Activated T-cell treated with anti-CD3 and anti-CD28 coated beads, Interleukin-2, amount 50 U/mL, for 4 hours (primary cell): Measurements from ENCODE around the gene TMEM219. TPM values are rescaled to one million over a fixed set of nuclear protein-coding genes. Genes with fewer than 3 reads are reported as not detected.

Source experiments
- ATAC-seq, 2 donors: fragments of 200-7000 bp; cut with Tn5 transposase; one replicate each; pipeline ENCODE4 v1.10.0; 2021
- DNase-seq: peaks from one replicate; pipeline ENCODE4 v3.0.0-alpha.2; 2020
- H3K27me3 Mint-ChIP-seq: one replicate; pipeline ENCODE4 v1.8.0; 2021; ENCODE audit warnings: low read depth, mixed read lengths
- H3K36me3 Mint-ChIP-seq: one replicate; pipeline ENCODE4 v1.8.0; 2022; ENCODE audit warnings: mixed read lengths; ENCODE audit not compliant: insufficient read depth
- H3K4me1 Mint-ChIP-seq: one replicate; pipeline ENCODE4 v1.8.0; 2021; ENCODE audit warnings: low read depth, mixed read lengths
- H3K4me3 Mint-ChIP-seq: one replicate; pipeline ENCODE4 v1.8.0; 2021; ENCODE audit warnings: mild to moderate bottlenecking, moderate library complexity, mixed read lengths
- H3K9me3 Mint-ChIP-seq: one replicate; pipeline ENCODE4 v1.8.0; 2021; ENCODE audit warnings: mixed read lengths
- total RNA-seq, 3 donors: library from RNA; stranded (reverse); gene quantifications; one replicate each; pipeline ENCODE4 v1.2.1, GENCODE V29; 2021

Gene TMEM219
- total RNA-seq, 3 donors from 2014 or later: 19.3 to 30.8 (median 27.7) TPM

DNA sequence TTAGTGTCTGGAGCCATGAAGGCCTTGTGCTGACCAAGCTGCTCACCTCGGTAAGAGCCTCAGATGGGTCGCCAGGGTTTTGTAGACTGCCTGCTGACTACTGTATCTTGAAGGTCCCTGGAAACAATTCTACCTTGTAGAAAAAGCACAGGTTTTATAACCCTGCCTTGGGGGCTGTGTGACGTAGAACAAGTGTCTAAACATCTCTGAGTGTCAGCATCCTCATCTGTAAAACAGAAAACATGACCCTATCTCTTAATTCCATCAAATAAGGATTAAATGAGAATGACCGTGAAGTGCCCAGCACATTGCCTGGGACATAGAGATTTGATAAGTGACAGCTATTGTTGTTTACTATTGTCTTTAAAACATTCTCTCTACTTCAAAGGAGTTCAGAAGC is 6.3 kb downstream of the TMEM219 start:
- peaks cover 10% of the 10 kb centered on the region for H3K36me3 Mint-ChIP-seq
- ATAC-seq (no peak), DNase-seq (no peak)
- H3K9me3 Mint-ChIP-seq: no peaks in the 10 kb centered on the region
- H3K27me3 Mint-ChIP-seq: no peaks in the 10 kb centered on the region
- H3K4me3 Mint-ChIP-seq: no peak overlapping the region
- peaks cover 9% of the 10 kb centered on the region for H3K4me1 Mint-ChIP-seq

DNA sequence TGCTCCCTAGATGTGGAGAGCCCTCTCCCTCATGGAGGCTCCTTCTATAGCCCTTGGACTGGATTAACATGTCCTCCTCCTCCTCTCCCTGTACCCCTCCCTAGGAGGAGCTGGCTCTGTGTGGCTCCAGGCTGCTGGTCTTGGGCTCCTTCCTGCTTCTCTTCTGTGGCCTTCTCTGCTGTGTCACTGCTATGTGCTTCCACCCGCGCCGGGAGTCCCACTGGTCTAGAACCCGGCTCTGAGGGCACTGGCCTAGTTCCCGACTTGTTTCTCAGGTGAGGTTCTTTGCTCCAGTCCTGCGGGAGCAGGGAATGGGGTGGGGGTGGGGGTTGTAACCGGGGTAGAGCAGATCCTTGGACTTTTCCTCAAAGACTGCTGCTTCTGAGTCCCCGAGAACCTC is 9.4 kb downstream of the TMEM219 start:
- ATAC-seq (no peak), DNase-seq (no peak)
- Mint-ChIP-seq H3K9me3 (no peaks in the 10 kb centered on the region), H3K27me3 (no peaks in the 10 kb centered on the region), H3K4me3 (no peak overlapping the region), H3K36me3 (peaks cover 9% of the 10 kb centered on the region), H3K4me1 (peaks cover 25% of the 10 kb centered on the region)

DNA sequence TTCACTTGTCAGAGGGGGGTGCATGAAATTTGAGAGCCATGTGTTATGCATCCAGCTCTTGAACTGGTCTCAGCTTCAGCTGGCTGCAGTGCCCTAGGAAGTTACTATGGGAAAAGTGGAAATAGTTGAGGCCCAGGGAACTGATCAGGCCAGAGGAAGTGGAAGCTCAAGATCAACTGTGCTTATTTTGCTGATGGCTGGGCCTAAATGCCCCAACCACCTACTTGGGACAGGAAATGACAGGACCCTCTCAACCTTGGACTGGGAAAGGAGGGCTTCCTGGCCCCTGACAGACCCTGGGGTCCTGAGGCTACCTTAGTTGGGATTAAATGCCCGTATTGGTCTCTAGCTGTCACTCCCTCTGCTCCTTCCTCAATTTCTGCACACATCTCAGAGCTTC is 10.6 kb downstream of the TMEM219 start:
- no peak for DNase-seq
- Mint-ChIP-seq H3K36me3 (peaks cover 9% of the 10 kb centered on the region), H3K4me1 (peaks cover 32% of the 10 kb centered on the region), H3K27me3 (no peaks in the 10 kb centered on the region), H3K4me3 (peak overlapping the region; percentile 95), H3K9me3 (no peaks in the 10 kb centered on the region)
- ATAC-seq: no peak

DNA sequence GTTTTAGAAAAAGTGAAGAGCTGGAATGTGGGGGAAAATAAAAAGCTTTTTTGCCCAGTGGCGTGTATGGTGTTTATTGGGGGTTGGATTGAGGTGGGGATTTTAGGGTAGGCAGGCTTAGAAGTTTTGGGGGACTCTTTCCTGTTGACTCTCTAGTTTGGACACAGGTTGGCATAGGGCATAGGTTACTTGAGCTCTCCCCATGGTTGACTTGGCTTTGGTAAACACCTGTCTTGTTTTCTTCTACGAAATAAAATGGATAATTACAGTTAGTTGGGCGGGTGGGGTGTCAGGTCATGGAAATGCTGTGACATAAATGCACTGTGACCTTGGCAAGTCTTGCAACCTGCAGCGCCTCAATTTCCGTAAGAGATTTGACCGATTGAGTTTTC is 11.1 kb downstream of the TMEM219 start:
- H3K36me3 Mint-ChIP-seq: peaks cover 9% of the 10 kb centered on the region
- ATAC-seq (no peak), DNase-seq (no peak)
- no peaks in the 10 kb centered on the region for H3K9me3 Mint-ChIP-seq
- no peaks in the 10 kb centered on the region for H3K27me3 Mint-ChIP-seq
- H3K4me1 Mint-ChIP-seq: peaks cover 32% of the 10 kb centered on the region
- H3K4me3 Mint-ChIP-seq: peak overlapping the region; percentile 95

DNA sequence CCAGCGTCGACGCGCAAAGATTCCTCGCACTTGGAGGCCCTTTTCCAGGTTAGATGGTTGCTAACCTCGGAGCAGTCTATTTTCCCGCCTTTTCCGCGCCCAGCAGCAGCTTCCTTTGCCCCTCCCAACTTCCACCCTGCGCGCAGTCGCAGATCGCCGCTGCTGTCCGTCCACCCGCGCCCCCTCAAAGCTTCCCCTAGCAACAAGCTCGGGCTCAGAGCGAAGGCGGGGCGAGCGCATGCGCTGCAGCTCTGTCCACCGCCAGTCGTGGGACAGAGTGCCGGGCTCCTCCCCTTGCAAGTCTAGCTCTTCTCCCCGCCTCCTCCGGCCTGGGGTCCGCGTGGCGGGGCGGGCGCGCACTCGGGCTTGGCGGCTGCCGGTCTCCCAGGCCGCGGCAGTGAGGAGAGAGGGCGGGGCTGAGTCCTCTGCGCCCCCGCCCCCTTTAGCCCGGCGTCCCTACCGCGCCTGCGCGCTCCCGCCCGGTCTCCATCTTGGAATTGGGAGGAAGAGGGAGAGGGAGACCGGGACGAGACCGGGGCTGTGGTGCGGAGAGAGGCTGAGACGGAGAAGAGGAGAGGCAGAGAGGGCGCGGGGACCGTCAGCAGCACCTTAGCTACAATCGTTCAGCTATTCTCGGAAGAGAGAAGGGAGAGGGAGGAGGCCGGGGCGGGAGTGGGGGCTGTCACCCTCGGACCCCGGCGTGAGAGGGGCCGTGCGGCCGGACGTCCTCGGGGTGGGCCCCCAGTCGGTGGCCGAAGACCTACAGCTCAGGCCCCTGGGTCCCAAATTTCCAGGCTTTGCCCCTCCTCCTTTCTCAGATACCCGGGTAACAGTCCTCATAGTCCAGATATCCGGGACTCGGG is 11.7 kb downstream of the TMEM219 start, which contains the start of gene TAOK2:
Gene TAOK2, plus strand, starts transcription at position 485 of the 863 bp plus-strand sequence. CDS start 3,905 bp downstream, outside the sequence.
- ATAC-seq: peak; percentile 99
- H3K27me3 Mint-ChIP-seq: no peaks in the 10 kb centered on the region
- H3K4me3 Mint-ChIP-seq: peak within 1 kb of the TSS; percentile 95
- peaks cover 32% of the 10 kb centered on the region for H3K4me1 Mint-ChIP-seq
- H3K9me3 Mint-ChIP-seq: no peaks in the 10 kb centered on the region
- DNase-seq: peak; percentile 90
- H3K36me3 Mint-ChIP-seq: peaks cover 11% of the 10 kb centered on the region

DNA sequence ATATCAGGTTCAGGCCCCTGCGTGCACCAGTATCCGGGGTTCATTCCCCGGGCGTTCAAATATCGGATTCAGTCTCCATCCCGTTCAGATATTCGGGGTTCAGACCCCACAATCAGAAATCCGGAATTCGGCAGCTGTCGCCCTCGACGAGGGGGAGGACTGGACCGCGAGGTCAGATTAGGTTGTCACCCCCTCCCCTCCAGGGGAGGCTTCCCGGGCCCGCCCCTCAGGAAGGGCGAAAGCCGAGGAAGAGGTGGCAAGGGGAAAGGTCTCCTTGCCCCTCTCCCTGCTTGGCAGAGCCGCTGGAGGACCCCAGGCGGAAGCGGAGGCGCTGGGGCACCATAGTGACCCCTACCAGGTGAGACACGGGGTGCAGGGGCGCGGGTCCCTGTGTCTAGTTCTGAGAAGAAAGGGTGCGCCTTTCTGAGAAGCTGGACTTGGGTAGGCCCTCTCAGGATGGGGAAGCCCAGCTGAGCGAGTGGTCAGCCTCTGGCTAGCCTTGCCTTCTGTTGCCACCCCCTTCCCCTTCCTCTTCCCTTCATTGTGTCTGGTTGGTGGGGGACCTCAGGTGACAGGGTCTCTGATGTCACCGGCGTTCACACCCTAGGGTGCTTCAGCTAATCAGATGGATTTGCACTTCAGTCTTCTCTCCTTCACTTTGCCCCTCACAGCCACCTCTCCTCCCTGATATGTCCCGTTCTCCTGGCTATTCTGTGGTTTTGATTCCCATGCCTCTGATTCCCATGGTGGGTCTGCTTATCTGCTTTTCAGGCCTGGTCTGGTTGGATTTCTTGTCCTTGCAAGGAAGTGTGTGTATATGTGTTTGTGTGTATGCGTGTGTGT is 12.6 kb downstream of the TMEM219 start:
- H3K27me3 Mint-ChIP-seq: no peaks in the 10 kb centered on the region
- H3K9me3 Mint-ChIP-seq: no peaks in the 10 kb centered on the region
- no peak for ATAC-seq
- peaks cover 32% of the 10 kb centered on the region for H3K4me1 Mint-ChIP-seq
- H3K36me3 Mint-ChIP-seq: peaks cover 14% of the 10 kb centered on the region
- peak overlapping the region; percentile 95 for H3K4me3 Mint-ChIP-seq
- no peak for DNase-seq

DNA sequence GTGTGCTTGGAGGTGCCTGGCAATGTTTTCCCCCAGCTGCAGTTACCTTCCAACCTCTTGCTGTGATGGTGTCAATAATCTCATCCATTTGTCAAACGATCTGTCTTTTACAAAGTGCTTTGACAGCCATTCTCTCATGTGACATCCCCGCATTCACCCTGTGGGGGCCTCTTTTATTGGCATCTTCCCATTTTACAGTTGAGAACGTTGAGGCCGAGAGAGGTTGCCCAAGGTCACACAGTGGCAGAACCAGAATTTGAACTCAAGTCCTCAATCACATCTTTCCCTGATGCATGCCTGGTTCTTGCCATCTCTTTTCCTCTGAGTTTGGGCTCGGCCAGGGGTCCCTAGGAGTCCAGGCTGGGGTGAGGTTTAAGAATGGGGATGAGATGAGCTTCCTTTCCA is 13.3 kb downstream of the TMEM219 start:
- Mint-ChIP-seq H3K27me3 (no peaks in the 10 kb centered on the region), H3K4me1 (peaks cover 32% of the 10 kb centered on the region), H3K36me3 (peaks cover 16% of the 10 kb centered on the region), H3K4me3 (peak overlapping the region; percentile 95), H3K9me3 (no peaks in the 10 kb centered on the region)
- ATAC-seq (no peak), DNase-seq (no peak)

DNA sequence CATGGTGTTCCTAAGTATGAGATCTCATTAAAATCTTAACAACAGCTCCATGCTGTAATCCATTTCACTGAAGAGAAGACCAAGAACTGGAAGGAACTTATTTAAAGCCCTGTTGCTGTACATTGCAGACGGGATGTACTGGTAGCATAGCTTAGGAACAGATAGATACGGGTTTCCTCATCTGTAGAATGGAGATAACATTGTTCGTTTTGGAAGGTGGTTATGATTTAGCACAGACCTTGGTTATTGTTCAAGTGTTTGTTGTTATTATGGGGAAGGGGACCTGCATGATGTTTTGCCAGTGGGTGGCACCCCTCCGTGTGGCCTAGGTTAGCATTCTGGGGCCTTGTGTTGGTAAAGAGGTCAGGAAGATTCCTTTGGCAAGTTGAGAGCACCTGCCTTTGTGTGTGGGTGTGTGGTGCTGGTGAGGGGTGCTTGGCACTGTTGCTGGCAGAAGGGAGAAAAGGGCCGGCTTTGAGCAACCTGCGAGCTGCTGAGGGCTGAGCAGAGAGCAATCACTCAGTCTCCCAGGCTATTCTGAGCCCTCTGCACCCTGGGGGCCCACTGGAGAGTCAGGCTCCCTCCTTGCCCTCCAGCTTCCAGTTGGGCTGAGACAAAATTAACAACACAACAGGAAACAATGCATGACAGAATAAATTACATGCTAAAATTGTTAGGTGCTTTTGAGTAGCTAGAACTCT is 14.1 kb downstream of the TMEM219 start:
- peak overlapping the region; percentile 95 for H3K4me3 Mint-ChIP-seq
- no peaks in the 10 kb centered on the region for H3K9me3 Mint-ChIP-seq
- H3K4me1 Mint-ChIP-seq: peaks cover 32% of the 10 kb centered on the region
- no peak for ATAC-seq
- H3K36me3 Mint-ChIP-seq: peaks cover 22% of the 10 kb centered on the region
- no peak for DNase-seq
- H3K27me3 Mint-ChIP-seq: no peaks in the 10 kb centered on the region

DNA sequence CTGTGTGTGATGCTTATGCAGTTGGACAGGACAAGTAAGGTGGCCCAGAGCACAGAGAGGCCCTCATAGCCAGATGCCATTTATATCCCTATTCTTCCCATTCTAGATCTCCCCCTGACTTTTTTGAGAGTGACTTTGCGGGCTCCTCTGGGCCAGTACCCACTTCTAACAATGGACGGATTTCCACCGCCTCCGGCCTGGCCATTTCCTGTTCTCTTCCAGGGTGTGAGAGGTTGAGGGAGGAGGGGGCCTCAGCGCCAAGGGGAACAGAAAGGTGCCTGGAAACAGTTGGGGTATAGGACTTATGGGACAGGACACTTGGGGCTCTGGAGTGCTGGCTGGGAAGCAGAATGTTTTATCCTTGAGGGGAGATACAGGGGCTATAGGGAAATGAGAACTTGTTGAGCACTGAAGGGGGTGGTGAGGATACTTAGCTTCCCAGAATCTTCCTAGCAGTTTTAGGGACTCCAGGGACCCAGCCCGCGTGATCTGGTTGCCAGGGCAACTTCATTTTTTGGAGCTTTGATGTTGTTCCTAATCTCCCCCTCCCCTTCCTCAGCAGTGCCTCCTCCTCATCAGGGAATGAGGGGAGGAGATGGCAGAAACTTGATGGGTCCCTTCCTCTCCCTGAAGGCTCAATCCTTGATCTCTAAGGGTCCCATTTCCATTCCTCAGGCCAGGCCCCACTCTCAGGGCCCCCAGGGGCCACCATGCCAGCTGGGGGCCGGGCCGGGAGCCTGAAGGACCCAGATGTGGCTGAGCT is 15.4 kb downstream of the TMEM219 start:
- no peaks in the 10 kb centered on the region for H3K27me3 Mint-ChIP-seq
- no peaks in the 10 kb centered on the region for H3K9me3 Mint-ChIP-seq
- no peak overlapping the region for H3K4me3 Mint-ChIP-seq
- no peak for DNase-seq
- no peak for ATAC-seq
- peaks cover 28% of the 10 kb centered on the region for H3K36me3 Mint-ChIP-seq
- H3K4me1 Mint-ChIP-seq: peaks cover 32% of the 10 kb centered on the region

DNA sequence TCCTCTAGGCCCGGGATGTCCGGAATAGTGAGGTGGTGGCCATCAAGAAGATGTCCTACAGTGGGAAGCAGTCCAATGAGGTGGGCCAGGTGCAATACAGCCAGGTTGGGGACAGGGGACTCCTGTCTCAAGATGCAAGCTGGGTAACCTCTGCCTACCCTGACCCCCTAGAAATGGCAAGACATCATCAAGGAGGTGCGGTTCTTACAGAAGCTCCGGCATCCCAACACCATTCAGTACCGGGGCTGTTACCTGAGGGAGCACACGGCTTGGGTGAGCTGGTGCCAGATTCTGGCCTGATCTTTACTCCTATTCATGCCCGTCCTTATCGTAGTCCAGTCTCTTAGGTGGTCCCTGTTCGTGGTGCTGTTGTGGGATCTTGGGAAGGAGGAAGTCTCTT is 16.2 kb downstream of the TMEM219 start:
- peaks cover 32% of the 10 kb centered on the region for H3K36me3 Mint-ChIP-seq
- DNase-seq (no peak), ATAC-seq (no peak)
- H3K4me3 Mint-ChIP-seq: no peak overlapping the region
- H3K9me3 Mint-ChIP-seq: no peaks in the 10 kb centered on the region
- no peaks in the 10 kb centered on the region for H3K27me3 Mint-ChIP-seq
- H3K4me1 Mint-ChIP-seq: peaks cover 28% of the 10 kb centered on the region

DNA sequence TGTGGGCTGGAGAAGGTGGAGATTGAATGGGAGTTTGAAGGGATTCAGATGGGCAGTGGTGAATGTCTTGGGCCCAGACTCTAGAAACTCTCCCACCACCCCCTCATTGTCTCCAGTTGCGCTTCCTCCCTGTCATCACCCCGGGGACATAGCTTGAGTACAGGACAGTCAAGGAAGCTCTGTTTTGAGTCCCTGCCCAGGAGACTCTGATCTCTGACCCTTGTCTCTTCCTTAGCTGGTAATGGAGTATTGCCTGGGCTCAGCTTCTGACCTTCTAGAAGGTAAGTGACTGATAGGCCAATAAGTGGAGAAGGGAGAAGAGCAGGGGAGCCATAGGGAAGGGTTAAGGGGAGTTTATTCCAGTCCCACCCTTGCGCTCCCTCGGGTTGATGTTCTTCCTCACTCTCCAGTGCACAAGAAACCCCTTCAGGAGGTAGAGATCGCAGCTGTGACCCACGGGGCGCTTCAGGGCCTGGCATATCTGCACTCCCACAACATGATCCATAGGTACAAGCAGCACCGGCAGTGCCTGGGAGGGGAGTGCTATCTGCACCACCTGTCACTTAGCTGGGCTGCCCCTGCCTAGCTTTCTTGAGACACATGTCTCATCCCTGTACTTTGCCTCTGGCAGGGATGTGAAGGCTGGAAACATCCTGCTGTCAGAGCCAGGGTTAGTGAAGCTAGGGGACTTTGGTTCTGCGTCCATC is 16.8 kb downstream of the TMEM219 start:
- DNase-seq (no peak), ATAC-seq (no peak)
- Mint-ChIP-seq H3K27me3 (no peaks in the 10 kb centered on the region), H3K9me3 (no peaks in the 10 kb centered on the region), H3K4me3 (no peak overlapping the region), H3K36me3 (peaks cover 37% of the 10 kb centered on the region), H3K4me1 (peaks cover 24% of the 10 kb centered on the region)

DNA sequence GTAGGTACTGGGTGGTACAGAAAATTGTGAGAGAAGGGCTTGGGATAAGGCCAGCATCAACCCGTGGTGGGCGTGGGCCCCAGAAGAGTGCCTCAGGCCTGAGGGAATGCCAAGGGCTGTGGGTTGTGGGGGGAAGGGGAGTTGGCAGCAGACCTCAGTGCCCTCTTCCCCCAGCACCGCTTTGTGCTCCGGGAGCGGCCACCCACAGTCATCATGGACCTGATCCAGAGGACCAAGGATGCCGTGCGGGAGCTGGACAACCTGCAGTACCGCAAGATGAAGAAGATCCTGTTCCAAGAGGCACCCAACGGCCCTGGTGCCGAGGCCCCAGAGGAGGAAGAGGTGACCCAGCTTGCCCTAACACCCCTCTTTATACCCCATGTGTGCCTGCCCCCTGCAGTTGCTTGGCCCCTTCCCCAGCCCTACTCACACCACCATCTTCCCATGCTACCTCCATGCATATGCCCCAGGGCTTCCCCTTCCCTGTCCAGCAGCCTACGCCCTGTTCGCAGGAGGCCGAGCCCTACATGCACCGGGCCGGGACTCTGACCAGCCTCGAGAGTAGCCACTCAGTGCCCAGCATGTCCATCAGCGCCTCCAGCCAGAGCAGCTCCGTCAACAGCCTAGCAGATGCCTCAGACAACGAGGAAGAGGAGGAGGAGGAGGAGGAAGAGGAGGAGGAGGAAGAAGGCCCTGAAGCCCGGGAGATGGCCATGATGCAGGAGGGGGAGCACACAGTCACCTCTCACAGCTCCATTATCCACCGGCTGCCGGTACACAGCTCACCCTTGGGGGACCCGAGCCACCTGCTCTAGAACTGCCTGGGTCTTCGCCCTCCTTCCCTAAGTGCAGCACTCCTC is 20.9 kb downstream of the TMEM219 start:
- Mint-ChIP-seq H3K36me3 (peaks cover 58% of the 10 kb centered on the region), H3K9me3 (no peaks in the 10 kb centered on the region), H3K4me3 (no peak overlapping the region)

More for the DNA sequence above, 20.9 kb downstream of the TMEM219 start:
- no peaks in the 10 kb centered on the region for H3K4me1 Mint-ChIP-seq
- DNase-seq (no peak), ATAC-seq (no peak)
- no peaks in the 10 kb centered on the region for H3K27me3 Mint-ChIP-seq
